ENCODE results near the gene TXNRD1.

Gene TXNRD1

GRCh38 chr12:104353012-104353981, 137.7 kb downstream of the TXNRD1 start:
- DNase-seq: no peak

GRCh38 chr12:104354167-104354867, 138.7 kb downstream of the TXNRD1 start:
- DNase-seq: no peak

GRCh38 chr12:104354868-104355570, 139.4 kb downstream of the TXNRD1 start:
- DNase-seq: no peak

GRCh38 chr12:104355630-104356029, 140.1 kb downstream of the TXNRD1 start:
- no peak for DNase-seq

GRCh38 chr12:104356231-104357115, 140.9 kb downstream of the TXNRD1 start:
- DNase-seq: no peak

- DNase-seq: no peak
Measured at GRCh38 chr12:104357421-104357952, 141.9 kb downstream of the TXNRD1 start.

GRCh38 chr12:104358353-104359003, 142.9 kb downstream of the TXNRD1 start:
- peak; percentile 54 for DNase-seq

- DNase-seq: no peak
Measured at GRCh38 chr12:104359216-104359615, 143.6 kb downstream of the TXNRD1 start.

- DNase-seq: no peak
Measured at GRCh38 chr12:104360157-104360556, 144.6 kb downstream of the TXNRD1 start.

GRCh38 chr12:104360983-104361707, 145.6 kb downstream of the TXNRD1 start:
- no peak for DNase-seq

- DNase-seq: no peak
Measured at GRCh38 chr12:104365921-104366410, 150.4 kb downstream of the TXNRD1 start.

- DNase-seq: no peak
Measured at GRCh38 chr12:104369708-104370107, 154.1 kb downstream of the TXNRD1 start.

- no peak for DNase-seq
Measured at GRCh38 chr12:104371043-104371870, 155.7 kb downstream of the TXNRD1 start.

- no peak for DNase-seq
Measured at GRCh38 chr12:104372061-104372720, 156.6 kb downstream of the TXNRD1 start.

- no peak for DNase-seq
Measured at GRCh38 chr12:104372721-104373335, 157.2 kb downstream of the TXNRD1 start.

- DNase-seq: no peak
Measured at GRCh38 chr12:104374071-104374470, 158.5 kb downstream of the TXNRD1 start.

GRCh38 chr12:104374806-104375205, 159.2 kb downstream of the TXNRD1 start:
- no peak for DNase-seq

- DNase-seq: no peak
Measured at GRCh38 chr12:104375775-104376174, 160.2 kb downstream of the TXNRD1 start.
